ENCODE measurements around the gene MRPS23. TPM values are rescaled to one million over a fixed set of nuclear protein-coding genes. Genes with fewer than 3 reads are reported as not detected.
A peak's percentile ranks its signal among the peaks of the same experiment; 100 is the strongest.

The MRPS23 gene
- total RNA-seq, 1 donor from 2014 or later: 9.6 TPM

GRCh38 chr17:57838857-57839570 lies 10.8 kb downstream of the MRPS23 start:
- DNase-seq (ENCODE audit: low spot score): no peak

GRCh38 chr17:57838453-57838852 lies 11.4 kb downstream of the MRPS23 start:
- DNase-seq (ENCODE audit: low spot score): no peak

- DNase-seq (ENCODE audit: low spot score): no peak
Measured at GRCh38 chr17:57835333-57835900, 14.4 kb downstream of the MRPS23 start.

GRCh38 chr17:57834146-57834741 lies 15.6 kb downstream of the MRPS23 start:
- no peak for DNase-seq (ENCODE audit: low spot score)

- peak; percentile 84 for DNase-seq (ENCODE audit: low spot score)
Measured at GRCh38 chr17:57833179-57833939, 16.5 kb downstream of the MRPS23 start.

- no peak for DNase-seq (ENCODE audit: low spot score)
Measured at GRCh38 chr17:57832314-57833178, 17.3 kb downstream of the MRPS23 start.

- no peak for DNase-seq (ENCODE audit: low spot score)
Measured at GRCh38 chr17:57830880-57831279, 19.0 kb downstream of the MRPS23 start.

GRCh38 chr17:57823469-57824401 lies 26.1 kb downstream of the MRPS23 start:
- DNase-seq (ENCODE audit: low spot score): peak; percentile 10

- no peak for DNase-seq (ENCODE audit: low spot score)
Measured at GRCh38 chr17:57819867-57820266, 30.0 kb downstream of the MRPS23 start.

GRCh38 chr17:57819285-57819684 lies 30.6 kb downstream of the MRPS23 start:
- DNase-seq (ENCODE audit: low spot score): no peak

GRCh38 chr17:57818066-57818465 lies 31.8 kb downstream of the MRPS23 start:
- DNase-seq (ENCODE audit: low spot score): no peak

- DNase-seq (ENCODE audit: low spot score): no peak
Measured at GRCh38 chr17:57817299-57817698, 32.5 kb downstream of the MRPS23 start.

GRCh38 chr17:57814421-57814820 lies 35.4 kb downstream of the MRPS23 start:
- no peak for DNase-seq (ENCODE audit: low spot score)

GRCh38 chr17:57811638-57812280 lies 38.1 kb downstream of the MRPS23 start:
- no peak for DNase-seq (ENCODE audit: low spot score)

GRCh38 chr17:57810721-57811637 lies 38.9 kb downstream of the MRPS23 start:
- peak; percentile 61 for DNase-seq (ENCODE audit: low spot score)

- no peak for DNase-seq (ENCODE audit: low spot score)
Measured at GRCh38 chr17:57809879-57810278, 40.0 kb downstream of the MRPS23 start.

- DNase-seq (ENCODE audit: low spot score): no peak
Measured at GRCh38 chr17:57808882-57809281, 41.0 kb downstream of the MRPS23 start.

GRCh38 chr17:57806167-57806830 lies 43.5 kb downstream of the MRPS23 start:
- DNase-seq (ENCODE audit: low spot score): no peak

All from umbilical cord (tissue), 2 donors.